ENCODE measurements around the gene HOXA1. TPM values are rescaled to one million over a fixed set of nuclear protein-coding genes. Genes with fewer than 3 reads are reported as not detected.

Gene HOXA1
- total RNA-seq, 2 experiments from 2014 or later, result 0.22 to 0.58 TPM

Other genes with a start within 250 kb of the HOXA1 start
- gene SKAP2, start 231.4 kb downstream of the HOXA1 start, total RNA-seq, result 1 to 10 TPM; 5.3 to 6.3 TPM
- gene HOXA2, start 6.7 kb upstream of the HOXA1 start, total RNA-seq, result not detected
- gene HOXA4, start 34.8 kb upstream of the HOXA1 start, total RNA-seq, result under 1 TPM in 1 of 2 experiments, not detected in 1; 0.25 TPM
- gene HOXA5, start 47.7 kb upstream of the HOXA1 start, total RNA-seq, result not detected
- gene HOXA6, start 51.8 kb upstream of the HOXA1 start, total RNA-seq, result not detected
- gene HOXA3, start 56.6 kb upstream of the HOXA1 start, total RNA-seq, result not detected
- not detected for gene HOXA7, start 60.7 kb upstream of the HOXA1 start, total RNA-seq
- gene HOXA9, start 69.5 kb upstream of the HOXA1 start, total RNA-seq, result not detected
- gene HOXA10, start 78.3 kb upstream of the HOXA1 start, total RNA-seq, result not detected
- gene HOXA11, start 89.2 kb upstream of the HOXA1 start, total RNA-seq, result not detected
- gene HOXA13, start 104.1 kb upstream of the HOXA1 start, total RNA-seq, result not detected
- gene EVX1, start 146.8 kb upstream of the HOXA1 start, total RNA-seq, result not detected

Data from activated CD4-positive, alpha-beta T cell treated with anti-CD3 and anti-CD28 coated beads, Interleukin-2, amount 10 ng/mL, durations not matched to agents 7 days and 5 days (primary cell).